ENCODE results near the gene KIAA0319L. TPM values are rescaled to one million over a fixed set of nuclear protein-coding genes. Genes with fewer than 3 reads are reported as not detected.
"Not testable (repeated sequence)": the region's sequence is repeated elsewhere in the genome, so short reads cannot be mapped to it uniquely, and the experiment has no call there.

Gene KIAA0319L
- total and polyA plus RNA-seq, 2 donors (not counting 3 experiments of a cell fraction or from before 2014, with no cell fraction given): 31.4 to 43.4 TPM

- intact Hi-C loops (cut with micrococcal nuclease); H2AFZ ChIP-seq (ENCODE audit: low read depth, low read length); POLR2A ChIA-PET: not testable (repeated sequence)
Measured at GRCh38 chr1:35576766-35577070, 19.5 kb upstream of the KIAA0319L start.

GRCh38 chr1:35576061-35576765 is 19.0 kb upstream of the KIAA0319L start:
- Histone ChIP-seq H3K4me2 (ENCODE audit: insufficient read depth, low read length) (no peak overlapping the region), H3K9ac (replicated peaks; ENCODE audit: extremely low read depth, insufficient read depth, low read length) (no peak overlapping the region), H3K4me3 (replicated peaks in 1 of 3; ENCODE audit: insufficient read depth in 1 of 3, low read depth in 1 of 3, low read length in 3 of 3) (no peak overlapping the region), H3K27ac (ENCODE audit: insufficient read depth, low read depth, low read length) (no peak overlapping the region), H3K4me1 (ENCODE audit: control insufficient read depth, extremely low read depth, insufficient read depth, low read length) (peaks cover 9% of the 10 kb centered on the region), H3K36me3 (ENCODE audit: control insufficient read depth in 2 of 2, extremely low read depth in 1 of 2, insufficient read depth in 2 of 2, low read length in 2 of 2) (no peaks in the 10 kb centered on the region), H3K79me2 (ENCODE audit: control insufficient read depth, insufficient read depth, low read length) (no peaks in the 10 kb centered on the region), H4K20me1 (replicated peaks; ENCODE audit: control insufficient read depth, extremely low read depth, insufficient read depth, low read length) (no peaks in the 10 kb centered on the region), H3K9me1 (replicated peaks; ENCODE audit: control insufficient read depth, extremely low read depth, insufficient read depth, low read length) (no peaks in the 10 kb centered on the region), H3K9me3 (replicated peaks; ENCODE audit: control insufficient read depth, insufficient read depth, low read length) (no peaks in the 10 kb centered on the region), H2AFZ (ENCODE audit: low read depth, low read length) (no peak overlapping the region), H3K27me3 (ENCODE audit: control insufficient read depth in 2 of 2, insufficient read depth in 2 of 2, low read length in 2 of 2) (peaks cover 41 to 63% of the 10 kb centered on the region in 2 experiments)
- intact Hi-C loops (cut with micrococcal nuclease) (no loop called here), dilution Hi-C loops (cut with MboI; ENCODE audit: extremely low pct_ligation_motif_present, low sequenced_read_pairs) (no loop called here)
- CTCF ChIA-PET: interaction anchor here (1.1 kb wide), 2 partner anchors 12 to 139 kb away, joined by 3 to 4 read pairs; no protein-coding TSS in a partner anchor
- no peak for TF ChIP-seq JUN (IDR thresholded peaks at IDR 0.05; ENCODE audit: borderline replicate concordance, insufficient read depth, insufficient read length, low read depth)
- TF ChIP-seq POLR2AphosphoS5 (IDR thresholded peaks at IDR 0.05; ENCODE audit: insufficient read depth, low read depth, low read length): no peak
- TF ChIP-seq FOS (IDR thresholded peaks at IDR 0.05; ENCODE audit: borderline replicate concordance, insufficient read depth, low read length): no peak
- TF ChIP-seq GATA2 (IDR thresholded peaks at IDR 0.05; ENCODE audit: insufficient read depth, insufficient read length, low read depth, low read length): no peak
- no peak for TF ChIP-seq POLR2A (IDR thresholded peaks at IDR 0.05; ENCODE audit: low read depth, low read length)
- no peak for TF ChIP-seq EZH2 (IDR thresholded peaks at IDR 0.05; ENCODE audit: borderline replicate concordance, low read depth, low read length, severe bottlenecking)
- no peak for TF ChIP-seq MYC (IDR thresholded peaks at IDR 0.05; ENCODE audit: low read depth, low read length)
- no peak for TF ChIP-seq MAX (IDR thresholded peaks at IDR 0.05; ENCODE audit: insufficient read depth, insufficient read length)
- no peak for TF ChIP-seq CTCF (IDR thresholded peaks at IDR 0.05; ENCODE audit: extremely low read depth in 1 of 2, insufficient read depth in 1 of 2, low read depth in 1 of 2, low read length in 2 of 2)
- FAIRE-seq (no peak), DNase-seq (ENCODE audit: low read depth, low spot score) (no peak)
- BruUV-seq (replicated peaks): no TSS peak
- POLR2A ChIA-PET: no interaction called here

More at GRCh38 chr1:35576766-35577070, 19.5 kb upstream of the KIAA0319L start:
- dilution Hi-C loops (cut with MboI; ENCODE audit: extremely low pct_ligation_motif_present, low sequenced_read_pairs); H3K36me3 ChIP-seq (ENCODE audit: control insufficient read depth in 2 of 2, extremely low read depth in 1 of 2, insufficient read depth in 2 of 2, low read length in 2 of 2); H3K9me1 ChIP-seq (replicated peaks; ENCODE audit: control insufficient read depth, extremely low read depth, insufficient read depth, low read length); H3K4me2 ChIP-seq (ENCODE audit: insufficient read depth, low read length); DNase-seq (ENCODE audit: low read depth, low spot score); H3K27ac ChIP-seq (ENCODE audit: insufficient read depth, low read depth, low read length); H3K79me2 ChIP-seq (ENCODE audit: control insufficient read depth, insufficient read depth, low read length); FAIRE-seq; H3K4me3 ChIP-seq (replicated peaks in 1 of 3; ENCODE audit: insufficient read depth in 1 of 3, low read depth in 1 of 3, low read length in 3 of 3); H4K20me1 ChIP-seq (replicated peaks; ENCODE audit: control insufficient read depth, extremely low read depth, insufficient read depth, low read length); H3K4me1 ChIP-seq (ENCODE audit: control insufficient read depth, extremely low read depth, insufficient read depth, low read length); BruUV-seq (replicated peaks); H3K9me3 ChIP-seq (replicated peaks; ENCODE audit: control insufficient read depth, insufficient read depth, low read length); H3K9ac ChIP-seq (replicated peaks; ENCODE audit: extremely low read depth, insufficient read depth, low read length): not testable (repeated sequence)
- TF ChIP-seq EZH2 (IDR thresholded peaks at IDR 0.05; ENCODE audit: borderline replicate concordance, low read depth, low read length, severe bottlenecking): peak; percentile 96
- H3K27me3 ChIP-seq (ENCODE audit: control insufficient read depth in 2 of 2, insufficient read depth in 2 of 2, low read length in 2 of 2): peaks cover 36 to 58% of the 10 kb centered on the region in 2 experiments
- CTCF ChIA-PET: interaction anchor here (1.1 kb wide), 1 partner anchor 138 kb away, joined by 3 read pairs; no protein-coding TSS in a partner anchor
